Measurements from ENCODE around the gene CPVL.

The CPVL gene

GRCh38 chr7:28984631-28985030 is 161.7 kb downstream of the CPVL start:
- H3K9me3 ChIP-seq (ENCODE audit: control insufficient read depth, insufficient read depth, low read length): no peaks in the 10 kb centered on the region
- DNase-seq (ENCODE audit: low read depth, low spot score): no peak
- H3K36me3 ChIP-seq (ENCODE audit: control insufficient read depth, insufficient read depth, low read length): no peaks in the 10 kb centered on the region
- no peaks in the 10 kb centered on the region for H3K27me3 ChIP-seq (ENCODE audit: control insufficient read depth, insufficient read depth, low read length)
- H3K4me1 ChIP-seq (ENCODE audit: control insufficient read depth, insufficient read depth, low read length): peaks cover 5% of the 10 kb centered on the region; the same call in 1 of the 2 replicates
- no peak overlapping the region for H3K4me3 ChIP-seq (ENCODE audit: low read length)
- no CpG with 5 or more reads among the region's 4 CpGs for WGBS (ENCODE audit: insufficient coverage, insufficient read length)
- H3K27ac ChIP-seq (ENCODE audit: low read length): no peak overlapping the region

- no peaks in the 10 kb centered on the region for H3K9me3 ChIP-seq (ENCODE audit: control insufficient read depth, insufficient read depth, low read length)
- H3K4me1 ChIP-seq (ENCODE audit: control insufficient read depth, insufficient read depth, low read length): peaks cover 5% of the 10 kb centered on the region; the same call in 1 of the 2 replicates
- DNase-seq (ENCODE audit: low read depth, low spot score): no peak
- no peaks in the 10 kb centered on the region for H3K27me3 ChIP-seq (ENCODE audit: control insufficient read depth, insufficient read depth, low read length)
- no peak overlapping the region for H3K4me3 ChIP-seq (ENCODE audit: low read length)
- H3K36me3 ChIP-seq (ENCODE audit: control insufficient read depth, insufficient read depth, low read length): no peaks in the 10 kb centered on the region
- no peak overlapping the region for H3K27ac ChIP-seq (ENCODE audit: low read length)
Observed at GRCh38 chr7:28984217-28984616, 162.1 kb downstream of the CPVL start.

GRCh38 chr7:28983396-28984190 is 162.7 kb downstream of the CPVL start:
- Histone ChIP-seq H3K4me1 (ENCODE audit: control insufficient read depth, insufficient read depth, low read length) (peaks cover 5% of the 10 kb centered on the region; the same call in 1 of the 2 replicates), H3K4me3 (ENCODE audit: low read length) (no peak overlapping the region), H3K27ac (ENCODE audit: low read length) (no peak overlapping the region), H3K36me3 (ENCODE audit: control insufficient read depth, insufficient read depth, low read length) (no peaks in the 10 kb centered on the region), H3K27me3 (ENCODE audit: control insufficient read depth, insufficient read depth, low read length) (no peaks in the 10 kb centered on the region), H3K9me3 (ENCODE audit: control insufficient read depth, insufficient read depth, low read length) (no peaks in the 10 kb centered on the region)
- DNase-seq (ENCODE audit: low read depth, low spot score): no peak
- WGBS (ENCODE audit: insufficient coverage, insufficient read length): no CpG with 5 or more reads among the region's 4 CpGs

- WGBS (ENCODE audit: insufficient coverage, insufficient read length): no CpG with 5 or more reads among the region's 4 CpGs
Observed at GRCh38 chr7:28981161-28981465, 165.2 kb downstream of the CPVL start.

GRCh38 chr7:28980451-28981160 is 165.7 kb downstream of the CPVL start:
- Histone ChIP-seq H3K9me3 (ENCODE audit: control insufficient read depth, insufficient read depth, low read length) (no peaks in the 10 kb centered on the region), H3K27me3 (ENCODE audit: control insufficient read depth, insufficient read depth, low read length) (no peaks in the 10 kb centered on the region), H3K4me1 (ENCODE audit: control insufficient read depth, insufficient read depth, low read length) (peaks cover 5% of the 10 kb centered on the region; the same call in 1 of the 2 replicates), H3K4me3 (ENCODE audit: low read length) (no peak overlapping the region), H3K36me3 (ENCODE audit: control insufficient read depth, insufficient read depth, low read length) (no peaks in the 10 kb centered on the region), H3K27ac (ENCODE audit: low read length) (no peak overlapping the region)
- WGBS (ENCODE audit: insufficient coverage, insufficient read length): no CpG with 5 or more reads among the region's 8 CpGs
- DNase-seq (ENCODE audit: low read depth, low spot score): no peak

More at GRCh38 chr7:28981161-28981465, 165.2 kb downstream of the CPVL start:
- Histone ChIP-seq H3K27me3 (ENCODE audit: control insufficient read depth, insufficient read depth, low read length) (no peaks in the 10 kb centered on the region), H3K4me1 (ENCODE audit: control insufficient read depth, insufficient read depth, low read length) (peaks cover 5% of the 10 kb centered on the region; the same call in 1 of the 2 replicates), H3K9me3 (ENCODE audit: control insufficient read depth, insufficient read depth, low read length) (no peaks in the 10 kb centered on the region), H3K27ac (ENCODE audit: low read length) (no peak overlapping the region), H3K36me3 (ENCODE audit: control insufficient read depth, insufficient read depth, low read length) (no peaks in the 10 kb centered on the region), H3K4me3 (ENCODE audit: low read length) (no peak overlapping the region)
- DNase-seq (ENCODE audit: low read depth, low spot score): no peak

GRCh38 chr7:28979776-28980175 is 166.6 kb downstream of the CPVL start:
- no CpG with 5 or more reads among the region's 3 CpGs for WGBS (ENCODE audit: insufficient coverage, insufficient read length)
- Histone ChIP-seq H3K9me3 (ENCODE audit: control insufficient read depth, insufficient read depth, low read length) (no peaks in the 10 kb centered on the region), H3K27me3 (ENCODE audit: control insufficient read depth, insufficient read depth, low read length) (no peaks in the 10 kb centered on the region), H3K4me3 (ENCODE audit: low read length) (no peak overlapping the region), H3K36me3 (ENCODE audit: control insufficient read depth, insufficient read depth, low read length) (no peaks in the 10 kb centered on the region), H3K27ac (ENCODE audit: low read length) (no peak overlapping the region), H3K4me1 (ENCODE audit: control insufficient read depth, insufficient read depth, low read length) (peaks cover 3% of the 10 kb centered on the region; the same call in 1 of the 2 replicates)
- no peak for DNase-seq (ENCODE audit: low read depth, low spot score)

- no CpG with 5 or more reads among the region's 1 CpG for WGBS (ENCODE audit: insufficient coverage, insufficient read length)
- no peaks in the 10 kb centered on the region for H3K4me1 ChIP-seq (ENCODE audit: control insufficient read depth, insufficient read depth, low read length)
- no peaks in the 10 kb centered on the region for H3K9me3 ChIP-seq (ENCODE audit: control insufficient read depth, insufficient read depth, low read length)
- no peak overlapping the region for H3K27ac ChIP-seq (ENCODE audit: low read length)
- no peak for DNase-seq (ENCODE audit: low read depth, low spot score)
- no peak overlapping the region for H3K4me3 ChIP-seq (ENCODE audit: low read length)
- no peaks in the 10 kb centered on the region for H3K36me3 ChIP-seq (ENCODE audit: control insufficient read depth, insufficient read depth, low read length)
- no peaks in the 10 kb centered on the region for H3K27me3 ChIP-seq (ENCODE audit: control insufficient read depth, insufficient read depth, low read length)
Observed at GRCh38 chr7:28977881-28978280, 168.5 kb downstream of the CPVL start.

- Histone ChIP-seq H3K4me3 (ENCODE audit: low read length) (no peak overlapping the region), H3K27ac (ENCODE audit: low read length) (no peak overlapping the region), H3K4me1 (ENCODE audit: control insufficient read depth, insufficient read depth, low read length) (no peaks in the 10 kb centered on the region), H3K27me3 (ENCODE audit: control insufficient read depth, insufficient read depth, low read length) (no peaks in the 10 kb centered on the region), H3K36me3 (ENCODE audit: control insufficient read depth, insufficient read depth, low read length) (no peaks in the 10 kb centered on the region), H3K9me3 (ENCODE audit: control insufficient read depth, insufficient read depth, low read length) (no peaks in the 10 kb centered on the region)
- DNase-seq (ENCODE audit: low read depth, low spot score): no peak
- WGBS (ENCODE audit: insufficient coverage, insufficient read length): no CpG with 5 or more reads among the region's 3 CpGs
Observed at GRCh38 chr7:28976022-28976421, 170.3 kb downstream of the CPVL start.

- Histone ChIP-seq H3K4me1 (ENCODE audit: control insufficient read depth, insufficient read depth, low read length) (no peaks in the 10 kb centered on the region), H3K27ac (ENCODE audit: low read length) (no peak overlapping the region), H3K27me3 (ENCODE audit: control insufficient read depth, insufficient read depth, low read length) (no peaks in the 10 kb centered on the region), H3K4me3 (ENCODE audit: low read length) (no peak overlapping the region), H3K9me3 (ENCODE audit: control insufficient read depth, insufficient read depth, low read length) (no peaks in the 10 kb centered on the region), H3K36me3 (ENCODE audit: control insufficient read depth, insufficient read depth, low read length) (no peaks in the 10 kb centered on the region)
- WGBS (ENCODE audit: insufficient coverage, insufficient read length): no CpG with 5 or more reads among the region's 3 CpGs
- DNase-seq (ENCODE audit: low read depth, low spot score): no peak
Observed at GRCh38 chr7:28973591-28973990, 172.7 kb downstream of the CPVL start.

GRCh38 chr7:28964056-28964455 is 182.3 kb downstream of the CPVL start:
- DNase-seq (ENCODE audit: low read depth, low spot score): no peak
- H3K27me3 ChIP-seq (ENCODE audit: control insufficient read depth, insufficient read depth, low read length): peaks cover under 1% of the 10 kb centered on the region; the same call in 1 of the 2 replicates
- no peak overlapping the region for H3K4me3 ChIP-seq (ENCODE audit: low read length)
- H3K27ac ChIP-seq (ENCODE audit: low read length): no peak overlapping the region
- WGBS (ENCODE audit: insufficient coverage, insufficient read length): no CpG with 5 or more reads among the region's 2 CpGs
- no peaks in the 10 kb centered on the region for H3K9me3 ChIP-seq (ENCODE audit: control insufficient read depth, insufficient read depth, low read length)
- no peaks in the 10 kb centered on the region for H3K36me3 ChIP-seq (ENCODE audit: control insufficient read depth, insufficient read depth, low read length)
- no peaks in the 10 kb centered on the region; the same call in 1 of the 2 replicates for H3K4me1 ChIP-seq (ENCODE audit: control insufficient read depth, insufficient read depth, low read length)
